GM18870 (cell line): ENCODE results near the gene NEGR1.

Source experiments
- ATAC-seq: cut with Tn5 transposase; IDR thresholded peaks from one replicate; pipeline ENCODE4 v1.9.1; 2021; ENCODE audit warnings: moderate library complexity; ENCODE audit not compliant: unreplicated experiment

Gene NEGR1

GRCh38 chr1:72235062-72235461 lies 47.3 kb downstream of the NEGR1 start:
- ATAC-seq: no peak

- no peak for ATAC-seq
Measured at GRCh38 chr1:72230746-72231145, 51.6 kb downstream of the NEGR1 start.

DNA sequence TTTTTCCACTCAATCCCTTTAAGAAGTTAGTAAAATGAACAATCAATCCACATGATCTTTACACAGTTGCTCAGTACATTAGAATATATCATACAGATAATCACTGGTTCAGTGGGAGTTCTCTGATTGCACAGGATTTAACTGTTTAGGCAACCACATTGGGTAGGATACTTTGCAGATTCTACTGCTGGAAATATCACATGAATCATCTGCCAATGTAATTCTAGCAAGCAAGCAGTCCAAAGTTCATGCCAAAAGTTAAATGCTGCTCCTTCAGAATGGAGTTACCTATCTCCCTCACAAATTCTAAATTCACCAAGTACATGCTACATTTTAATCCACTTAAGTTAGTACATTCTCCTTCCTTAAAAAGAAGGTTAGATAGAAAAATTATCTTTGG lies 52.4 kb downstream of the NEGR1 start:
- ATAC-seq: no peak

- no peak for ATAC-seq
Measured at GRCh38 chr1:72227667-72228066, 54.7 kb downstream of the NEGR1 start.

GRCh38 chr1:72224506-72224905 lies 57.8 kb downstream of the NEGR1 start:
- ATAC-seq: no peak

DNA sequence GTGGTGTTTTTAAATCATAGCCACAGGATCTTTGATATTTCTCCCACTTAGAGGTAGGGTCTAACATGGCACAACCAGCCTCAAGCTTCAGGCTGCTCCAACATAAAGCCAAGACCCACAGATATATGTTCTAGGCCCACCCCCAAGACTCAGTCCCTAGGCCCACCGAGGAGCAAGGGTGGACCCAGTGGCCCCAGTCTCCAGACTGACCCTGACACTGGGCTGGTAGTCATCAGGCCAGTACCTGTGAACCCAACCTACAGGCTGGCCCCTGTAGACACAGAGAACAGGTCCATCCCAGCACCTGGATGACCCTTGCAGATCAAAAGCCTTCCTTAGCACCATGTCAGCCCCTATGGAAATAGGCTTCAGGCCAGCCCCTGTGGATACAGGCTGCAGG lies 60.5 kb downstream of the NEGR1 start:
- no peak for ATAC-seq

DNA sequence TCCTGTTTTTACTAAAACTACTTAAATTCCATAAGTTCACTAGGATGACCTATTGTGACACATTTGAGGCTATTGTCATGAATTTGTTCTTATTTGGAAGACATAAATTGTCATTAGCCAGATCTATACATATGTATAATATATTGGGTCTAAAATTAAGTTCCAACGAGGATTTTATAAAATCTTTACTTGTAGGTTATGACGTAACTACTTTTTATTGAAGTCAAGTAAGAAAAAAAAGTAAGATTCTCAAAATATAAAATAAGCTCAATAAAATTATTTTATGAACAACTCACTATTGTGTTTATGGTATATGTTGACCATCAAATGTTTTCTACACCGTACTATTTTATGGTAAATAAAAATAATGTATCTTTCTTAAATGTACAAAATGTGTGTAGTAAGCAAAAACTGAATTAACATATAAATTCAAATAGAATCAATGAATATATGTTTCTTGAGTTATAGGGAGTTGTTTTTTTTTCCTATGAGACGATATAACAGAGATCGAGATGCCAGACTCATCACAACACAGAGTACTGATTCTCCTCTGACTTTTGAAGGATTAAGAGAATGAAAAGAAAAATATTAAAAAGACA lies 64.1 kb downstream of the NEGR1 start:
- no peak for ATAC-seq

- ATAC-seq: no peak
Measured at GRCh38 chr1:72207059-72207458, 75.3 kb downstream of the NEGR1 start.

- ATAC-seq: no peak
Measured at GRCh38 chr1:72202761-72203160, 79.6 kb downstream of the NEGR1 start.

DNA sequence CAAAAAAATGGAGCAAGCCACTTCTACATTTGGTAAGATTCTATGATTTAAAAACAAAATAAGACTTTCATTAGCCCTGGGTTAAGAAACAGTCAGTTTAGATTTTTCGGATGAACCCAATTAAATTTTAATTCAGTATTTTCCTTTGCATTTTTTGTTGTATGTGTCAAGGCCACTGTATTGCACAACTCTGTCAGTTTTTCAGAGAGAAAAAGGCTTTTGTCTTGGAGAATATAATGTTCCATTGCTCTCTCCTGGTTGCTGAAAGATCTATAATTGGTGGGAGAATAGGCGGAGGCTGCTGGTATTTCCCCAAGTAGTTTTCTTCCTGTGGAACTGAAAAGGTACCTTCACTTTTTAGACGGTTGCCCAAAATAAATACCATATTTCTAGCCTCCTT lies 84.6 kb downstream of the NEGR1 start:
- no peak for ATAC-seq

DNA sequence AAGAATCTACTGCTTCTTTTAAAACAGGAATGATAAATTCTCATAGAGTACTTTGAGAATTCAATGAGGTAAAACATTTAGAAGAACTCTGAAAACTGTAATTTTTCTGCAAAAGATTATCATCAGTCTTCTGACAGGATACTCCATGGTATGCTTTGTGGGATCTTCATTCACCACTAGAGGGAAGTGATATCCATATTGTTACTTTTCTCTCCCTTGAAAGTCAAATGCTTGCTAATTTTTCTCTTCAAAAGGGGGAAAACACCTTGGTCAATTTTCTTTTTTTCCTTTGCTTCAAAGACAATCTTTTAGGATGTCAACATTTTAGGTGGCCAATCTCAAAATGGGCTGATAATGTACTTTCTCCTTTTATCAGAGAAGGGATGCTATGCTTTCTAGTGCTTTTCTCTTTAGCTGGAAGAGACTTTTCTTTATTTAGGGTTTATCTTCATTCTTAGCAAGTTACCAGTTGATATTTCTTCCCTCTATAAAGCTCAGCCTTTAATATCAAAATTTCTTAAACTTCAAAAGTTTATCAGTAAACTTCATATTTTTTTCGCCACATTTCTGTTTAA lies 95.5 kb downstream of the NEGR1 start:
- ATAC-seq: no peak

- ATAC-seq: no peak
Measured at GRCh38 chr1:72184099-72184701, 98.1 kb downstream of the NEGR1 start.

GRCh38 chr1:72182859-72183258 lies 99.5 kb downstream of the NEGR1 start:
- no peak for ATAC-seq

DNA sequence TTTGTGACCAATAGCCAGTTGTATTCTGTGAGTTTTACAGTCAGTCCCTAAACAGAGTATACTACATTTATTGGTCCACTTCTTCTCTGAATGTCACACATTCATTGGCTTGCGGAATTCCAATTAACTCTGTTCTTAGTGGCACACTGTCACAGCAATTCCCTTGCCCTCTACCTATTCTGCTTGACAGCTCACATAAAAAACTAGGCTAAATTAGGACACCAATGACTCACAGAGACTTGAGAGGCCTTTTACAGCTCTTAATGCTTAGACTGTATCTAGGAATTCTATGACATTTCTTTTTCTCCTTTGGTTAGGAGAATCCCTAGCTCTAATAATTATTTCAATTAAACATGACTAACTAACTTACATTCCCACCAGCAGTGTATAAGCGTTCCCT lies 104.1 kb downstream of the NEGR1 start:
- ATAC-seq: no peak

DNA sequence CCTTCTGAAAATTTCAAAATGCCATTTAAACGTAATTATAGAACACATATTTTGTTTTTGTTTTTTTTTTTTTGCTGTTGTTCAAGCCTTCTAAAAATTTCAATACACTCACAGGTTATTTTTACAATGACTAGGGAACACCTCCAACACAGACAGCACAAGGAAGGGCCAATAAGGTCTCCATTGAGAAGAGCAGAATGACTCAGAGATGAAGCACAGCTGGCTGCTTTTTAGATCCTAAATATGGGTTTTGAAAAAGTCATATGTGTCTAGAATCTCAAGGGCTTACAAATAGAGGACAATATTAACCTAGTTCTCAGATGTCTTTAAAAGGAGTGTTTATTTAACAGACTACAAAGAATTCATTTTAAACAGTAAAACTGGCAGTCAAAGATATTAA lies 104.6 kb downstream of the NEGR1 start:
- ATAC-seq: no peak

DNA sequence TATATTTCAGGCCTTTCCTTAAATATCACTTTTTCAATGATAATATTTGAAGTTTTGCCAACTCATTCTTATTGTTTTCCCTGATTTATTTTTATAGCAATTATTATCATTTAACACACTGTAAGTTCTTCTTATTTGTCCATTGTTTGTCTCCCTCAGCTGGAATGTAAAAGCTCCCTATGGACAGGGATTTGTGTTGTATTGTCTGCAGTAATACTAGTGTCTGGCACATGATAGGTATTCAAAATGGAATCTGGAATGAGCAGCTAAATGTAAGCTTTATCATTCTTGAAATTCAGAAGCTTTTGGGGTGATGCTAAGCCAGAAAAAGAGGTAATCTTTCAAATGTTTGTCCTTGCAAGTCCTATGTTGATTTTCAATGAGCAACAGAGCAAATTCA lies 112.1 kb downstream of the NEGR1 start:
- ATAC-seq: no peak

DNA sequence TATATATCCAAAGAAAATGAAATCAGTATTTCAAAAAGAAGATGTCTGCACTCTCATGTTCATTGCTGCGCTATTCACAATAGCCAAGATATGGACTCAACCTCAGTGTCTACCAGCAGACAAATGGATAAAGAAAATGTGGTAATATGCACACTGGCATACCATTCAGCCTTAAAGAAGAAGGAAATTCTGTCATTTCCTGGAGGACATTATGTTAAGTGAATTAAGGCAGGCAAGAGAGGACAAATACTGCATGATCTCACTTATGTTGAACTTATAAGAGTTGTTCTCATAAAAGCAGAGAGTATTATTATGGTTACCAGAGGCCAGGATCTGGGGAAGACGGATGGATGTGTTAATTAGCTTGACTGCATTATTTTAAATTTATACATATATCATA lies 115.9 kb downstream of the NEGR1 start:
- no peak for ATAC-seq

- no peak for ATAC-seq
Measured at GRCh38 chr1:72150508-72150907, 131.8 kb downstream of the NEGR1 start.

GRCh38 chr1:72141875-72142274 lies 140.5 kb downstream of the NEGR1 start:
- ATAC-seq: no peak

DNA sequence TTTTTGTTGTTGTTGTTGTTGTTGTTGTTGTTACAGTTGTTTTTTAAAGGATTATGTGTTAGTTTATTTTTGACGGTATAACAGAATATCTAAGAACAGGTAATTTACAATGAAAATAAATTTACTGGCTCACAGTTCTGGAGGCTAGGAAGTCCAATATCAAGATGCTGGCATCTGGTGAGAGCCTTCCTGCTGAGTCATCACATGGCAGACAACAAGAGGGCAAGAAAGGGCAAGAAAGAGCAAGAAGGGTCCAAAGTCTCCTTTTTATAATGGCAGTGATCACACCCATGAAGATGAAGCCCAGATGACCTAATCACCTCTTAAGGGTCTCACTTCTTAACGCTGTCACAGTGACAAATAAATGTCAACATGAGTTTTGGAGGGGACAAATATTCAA lies 142.1 kb downstream of the NEGR1 start:
- ATAC-seq: no peak

GRCh38 chr1:72137656-72138055 lies 144.7 kb downstream of the NEGR1 start:
- ATAC-seq: no peak

DNA sequence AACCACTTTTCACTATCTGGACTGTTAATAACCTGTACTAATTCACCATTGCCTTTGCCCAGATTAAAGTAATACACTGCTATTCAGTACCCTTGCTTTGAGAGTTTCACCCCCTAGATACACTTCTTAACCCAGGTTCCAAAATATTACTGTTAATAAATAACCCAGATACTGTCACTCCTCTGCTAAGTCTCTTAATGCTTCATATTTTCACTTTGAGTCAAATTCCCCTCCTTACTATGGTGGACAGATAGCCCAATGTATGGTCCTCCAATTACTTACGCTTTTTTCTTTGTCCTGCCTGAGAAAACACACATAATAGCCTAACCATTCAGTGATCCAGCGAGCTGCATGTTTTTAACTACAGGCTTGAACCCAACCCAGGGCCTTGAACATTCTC lies 152.5 kb downstream of the NEGR1 start:
- peak; percentile 73 for ATAC-seq
